ENCODE data around the gene GALR1. TPM values are rescaled to one million over a fixed set of nuclear protein-coding genes. Genes with fewer than 3 reads are reported as not detected.

The GALR1 gene
- total and polyA plus RNA-seq, 2 experiments from 2014 or later: 0.32 to 1.1 TPM

GRCh38 chr18:77262643-77263465 lies 13.2 kb downstream of the GALR1 start:
- no peaks in the 10 kb centered on the region for H3K27me3 ChIP-seq (ENCODE audit: insufficient read depth)
- no peaks in the 10 kb centered on the region for H3F3A ChIP-seq (replicated peaks; ENCODE audit: low read depth)
- ATAC-seq: no peak
- Mint-ChIP-seq H3K4me3 (no peak overlapping the region), H3K9me3 (peaks cover 27% of the 10 kb centered on the region), H3K36me3 (ENCODE audit: low read depth) (peaks cover 26% of the 10 kb centered on the region), H3K27ac (no peak overlapping the region), H3K4me1 (no peaks in the 10 kb centered on the region; the same call in 2 of the 3 replicates), H3K27me3 (ENCODE audit: insufficient read depth, low read depth, poor library complexity) (peaks cover 7% of the 10 kb centered on the region)
- no peak overlapping the region for H3K4me2 ChIP-seq
- no peak overlapping the region for H3K27ac ChIP-seq (ENCODE audit: low read depth)
- TF ChIP-seq CREB1 (CRISPR knock-in tag; IDR thresholded peaks at IDR 0.05; ENCODE audit: low read depth): no peak
- TF ChIP-seq EZH2 (IDR thresholded peaks at IDR 0.05; ENCODE audit: low read depth, unreplicated experiment): no peak
- no peak for TF ChIP-seq REST (IDR thresholded peaks at IDR 0.05; ENCODE audit: unreplicated experiment)
- TF ChIP-seq ZNF114 (CRISPR knock-in tag; IDR thresholded peaks at IDR 0.05): no peak
- no peak for TF ChIP-seq ZNF331 (CRISPR knock-in tag; IDR thresholded peaks at IDR 0.05; ENCODE audit: low read depth)
- TF ChIP-seq JUNB (IDR thresholded peaks at IDR 0.05; ENCODE audit: unreplicated experiment): no peak
- TF ChIP-seq, protein P1, sequence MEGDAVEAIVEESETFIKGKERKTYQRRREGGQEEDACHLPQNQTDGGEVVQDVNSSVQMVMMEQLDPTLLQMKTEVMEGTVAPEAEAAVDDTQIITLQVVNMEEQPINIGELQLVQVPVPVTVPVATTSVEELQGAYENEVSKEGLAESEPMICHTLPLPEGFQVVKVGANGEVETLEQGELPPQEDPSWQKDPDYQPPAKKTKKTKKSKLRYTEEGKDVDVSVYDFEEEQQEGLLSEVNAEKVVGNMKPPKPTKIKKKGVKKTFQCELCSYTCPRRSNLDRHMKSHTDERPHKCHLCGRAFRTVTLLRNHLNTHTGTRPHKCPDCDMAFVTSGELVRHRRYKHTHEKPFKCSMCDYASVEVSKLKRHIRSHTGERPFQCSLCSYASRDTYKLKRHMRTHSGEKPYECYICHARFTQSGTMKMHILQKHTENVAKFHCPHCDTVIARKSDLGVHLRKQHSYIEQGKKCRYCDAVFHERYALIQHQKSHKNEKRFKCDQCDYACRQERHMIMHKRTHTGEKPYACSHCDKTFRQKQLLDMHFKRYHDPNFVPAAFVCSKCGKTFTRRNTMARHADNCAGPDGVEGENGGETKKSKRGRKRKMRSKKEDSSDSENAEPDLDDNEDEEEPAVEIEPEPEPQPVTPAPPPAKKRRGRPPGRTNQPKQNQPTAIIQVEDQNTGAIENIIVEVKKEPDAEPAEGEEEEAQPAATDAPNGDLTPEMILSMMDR (conservative IDR thresholded peaks at IDR 0.05; ENCODE audit: low read depth in 2 of 2): no peak
- TF ChIP-seq STAT1 (IDR thresholded peaks at IDR 0.05; ENCODE audit: unreplicated experiment): no peak
- no peak for TF ChIP-seq ETS1 (IDR thresholded peaks at IDR 0.05)
- no peak for TF ChIP-seq NANOG (IDR thresholded peaks at IDR 0.05; ENCODE audit: borderline replicate concordance)
- TF ChIP-seq, protein P2, sequence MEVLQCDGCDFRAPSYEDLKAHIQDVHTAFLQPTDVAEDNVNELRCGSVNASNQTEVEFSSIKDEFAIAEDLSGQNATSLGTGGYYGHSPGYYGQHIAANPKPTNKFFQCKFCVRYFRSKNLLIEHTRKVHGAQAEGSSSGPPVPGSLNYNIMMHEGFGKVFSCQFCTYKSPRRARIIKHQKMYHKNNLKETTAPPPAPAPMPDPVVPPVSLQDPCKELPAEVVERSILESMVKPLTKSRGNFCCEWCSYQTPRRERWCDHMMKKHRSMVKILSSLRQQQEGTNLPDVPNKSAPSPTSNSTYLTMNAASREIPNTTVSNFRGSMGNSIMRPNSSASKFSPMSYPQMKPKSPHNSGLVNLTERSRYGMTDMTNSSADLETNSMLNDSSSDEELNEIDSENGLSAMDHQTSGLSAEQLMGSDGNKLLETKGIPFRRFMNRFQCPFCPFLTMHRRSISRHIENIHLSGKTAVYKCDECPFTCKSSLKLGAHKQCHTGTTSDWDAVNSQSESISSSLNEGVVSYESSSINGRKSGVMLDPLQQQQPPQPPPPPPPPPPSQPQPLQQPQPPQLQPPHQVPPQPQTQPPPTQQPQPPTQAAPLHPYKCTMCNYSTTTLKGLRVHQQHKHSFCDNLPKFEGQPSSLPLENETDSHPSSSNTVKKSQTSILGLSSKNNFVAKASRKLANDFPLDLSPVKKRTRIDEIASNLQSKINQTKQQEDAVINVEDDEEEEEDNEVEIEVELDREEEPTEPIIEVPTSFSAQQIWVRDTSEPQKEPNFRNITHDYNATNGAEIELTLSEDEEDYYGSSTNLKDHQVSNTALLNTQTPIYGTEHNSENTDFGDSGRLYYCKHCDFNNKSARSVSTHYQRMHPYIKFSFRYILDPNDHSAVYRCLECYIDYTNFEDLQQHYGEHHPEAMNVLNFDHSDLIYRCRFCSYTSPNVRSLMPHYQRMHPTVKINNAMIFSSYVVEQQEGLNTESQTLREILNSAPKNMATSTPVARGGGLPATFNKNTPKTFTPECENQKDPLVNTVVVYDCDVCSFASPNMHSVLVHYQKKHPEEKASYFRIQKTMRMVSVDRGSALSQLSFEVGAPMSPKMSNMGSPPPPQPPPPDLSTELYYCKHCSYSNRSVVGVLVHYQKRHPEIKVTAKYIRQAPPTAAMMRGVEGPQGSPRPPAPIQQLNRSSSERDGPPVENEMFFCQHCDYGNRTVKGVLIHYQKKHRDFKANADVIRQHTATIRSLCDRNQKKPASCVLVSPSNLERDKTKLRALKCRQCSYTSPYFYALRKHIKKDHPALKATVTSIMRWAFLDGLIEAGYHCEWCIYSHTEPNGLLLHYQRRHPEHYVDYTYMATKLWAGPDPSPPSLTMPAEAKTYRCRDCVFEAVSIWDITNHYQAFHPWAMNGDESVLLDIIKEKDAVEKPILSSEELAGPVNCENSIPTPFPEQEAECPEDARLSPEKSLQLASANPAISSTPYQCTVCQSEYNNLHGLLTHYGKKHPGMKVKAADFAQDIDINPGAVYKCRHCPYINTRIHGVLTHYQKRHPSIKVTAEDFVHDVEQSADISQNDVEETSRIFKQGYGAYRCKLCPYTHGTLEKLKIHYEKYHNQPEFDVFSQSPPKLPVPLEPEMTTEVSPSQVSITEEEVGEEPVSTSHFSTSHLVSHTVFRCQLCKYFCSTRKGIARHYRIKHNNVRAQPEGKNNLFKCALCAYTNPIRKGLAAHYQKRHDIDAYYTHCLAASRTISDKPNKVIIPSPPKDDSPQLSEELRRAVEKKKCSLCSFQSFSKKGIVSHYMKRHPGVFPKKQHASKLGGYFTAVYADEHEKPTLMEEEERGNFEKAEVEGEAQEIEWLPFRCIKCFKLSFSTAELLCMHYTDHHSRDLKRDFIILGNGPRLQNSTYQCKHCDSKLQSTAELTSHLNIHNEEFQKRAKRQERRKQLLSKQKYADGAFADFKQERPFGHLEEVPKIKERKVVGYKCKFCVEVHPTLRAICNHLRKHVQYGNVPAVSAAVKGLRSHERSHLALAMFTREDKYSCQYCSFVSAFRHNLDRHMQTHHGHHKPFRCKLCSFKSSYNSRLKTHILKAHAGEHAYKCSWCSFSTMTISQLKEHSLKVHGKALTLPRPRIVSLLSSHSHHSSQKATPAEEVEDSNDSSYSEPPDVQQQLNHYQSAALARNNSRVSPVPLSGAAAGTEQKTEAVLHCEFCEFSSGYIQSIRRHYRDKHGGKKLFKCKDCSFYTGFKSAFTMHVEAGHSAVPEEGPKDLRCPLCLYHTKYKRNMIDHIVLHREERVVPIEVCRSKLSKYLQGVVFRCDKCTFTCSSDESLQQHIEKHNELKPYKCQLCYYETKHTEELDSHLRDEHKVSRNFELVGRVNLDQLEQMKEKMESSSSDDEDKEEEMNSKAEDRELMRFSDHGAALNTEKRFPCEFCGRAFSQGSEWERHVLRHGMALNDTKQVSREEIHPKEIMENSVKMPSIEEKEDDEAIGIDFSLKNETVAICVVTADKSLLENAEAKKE (CRISPR knock-in tag; IDR thresholded peaks at IDR 0.05): no peak
- TF ChIP-seq EZH2phosphoT487 (IDR thresholded peaks at IDR 0.05; ENCODE audit: unreplicated experiment): no peak
- no peak for TF ChIP-seq POLR2AphosphoS5 (IDR thresholded peaks at IDR 0.05; ENCODE audit: low read depth)
- H3K36me3 ChIP-seq (ENCODE audit: insufficient read depth): peaks cover 5% of the 10 kb centered on the region
- no peak for DNase-seq (ENCODE audit: low spot score)
- H2AFZ ChIP-seq: no peak overlapping the region
- H3K4me1 ChIP-seq (ENCODE audit: insufficient read depth): no peaks in the 10 kb centered on the region
- H4K20me1 ChIP-seq (replicated peaks; ENCODE audit: insufficient read depth): no peaks in the 10 kb centered on the region
- no peak overlapping the region for H3K4me3 ChIP-seq
- H3K9me2 ChIP-seq (ENCODE audit: insufficient read depth): peaks cover 16% of the 10 kb centered on the region
- H3K79me2 ChIP-seq (replicated peaks; ENCODE audit: insufficient read depth): no peaks in the 10 kb centered on the region

Measured in GM23338 (cell line).